HG03571 (cell line): ENCODE results near the gene UBIAD1.
"Not testable (repeated sequence)": the region's sequence is repeated elsewhere in the genome, so short reads cannot be mapped to it uniquely, and the experiment has no call there.

Experiments used
- ATAC-seq: cut with Tn5 transposase; IDR thresholded peaks from one replicate; pipeline ENCODE4 v1.9.1; 2021; ENCODE audit not compliant: unreplicated experiment

UBIAD1 gene, protein sequence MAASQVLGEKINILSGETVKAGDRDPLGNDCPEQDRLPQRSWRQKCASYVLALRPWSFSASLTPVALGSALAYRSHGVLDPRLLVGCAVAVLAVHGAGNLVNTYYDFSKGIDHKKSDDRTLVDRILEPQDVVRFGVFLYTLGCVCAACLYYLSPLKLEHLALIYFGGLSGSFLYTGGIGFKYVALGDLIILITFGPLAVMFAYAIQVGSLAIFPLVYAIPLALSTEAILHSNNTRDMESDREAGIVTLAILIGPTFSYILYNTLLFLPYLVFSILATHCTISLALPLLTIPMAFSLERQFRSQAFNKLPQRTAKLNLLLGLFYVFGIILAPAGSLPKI

GRCh38 chr1:11272832-11273594 is at the start of gene UBIAD1:
Gene UBIAD1, plus strand, starts transcription at chr1:11273198. Its CDS starts 334 bp downstream, at chr1:11273532.
- ATAC-seq = peak; percentile 80

DNA sequence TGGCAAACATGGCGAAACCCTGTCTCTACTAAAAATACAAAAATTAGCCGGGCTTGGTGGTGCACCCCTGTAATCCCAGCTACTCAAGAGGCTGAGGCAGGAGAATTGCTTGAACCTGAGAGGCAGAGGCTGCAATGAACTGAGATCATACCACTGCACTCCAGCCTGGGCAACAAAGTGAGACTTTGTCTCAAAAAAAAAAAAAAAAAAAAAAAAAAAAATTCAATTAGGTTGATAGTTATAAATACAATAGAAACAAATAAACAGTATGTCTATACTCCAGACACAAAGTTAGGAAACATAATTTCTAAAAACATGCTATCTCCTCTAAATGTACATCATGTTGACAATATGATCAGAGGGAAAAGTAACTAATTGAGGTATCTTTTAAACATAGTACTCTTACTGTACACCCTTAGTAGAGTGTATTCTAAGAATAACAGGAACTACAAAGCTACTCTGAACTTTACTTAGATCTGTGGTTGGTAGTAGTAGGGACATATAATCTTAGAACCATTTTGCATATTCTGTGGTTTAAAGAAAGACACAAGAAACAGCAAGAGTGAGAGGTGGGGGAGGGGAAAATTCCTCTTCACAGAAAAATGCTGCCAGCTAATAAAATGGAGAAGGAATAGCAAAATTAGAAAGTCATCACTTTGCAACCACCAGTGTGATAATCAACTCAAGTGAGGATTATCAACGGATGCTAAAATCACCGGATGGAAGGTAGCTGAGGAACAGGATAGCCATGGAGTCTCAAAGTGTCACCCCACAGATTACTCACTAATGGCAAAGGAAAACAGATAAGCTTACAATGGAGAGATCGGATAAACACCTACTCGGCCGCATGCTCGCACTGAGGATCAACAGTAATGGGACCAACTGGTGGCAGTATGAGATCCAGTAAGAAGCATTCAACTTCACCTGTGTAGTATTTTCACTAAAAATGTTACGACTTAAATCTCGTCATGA is 45.6 kb upstream of the UBIAD1 start:
- ATAC-seq = no peak

DNA sequence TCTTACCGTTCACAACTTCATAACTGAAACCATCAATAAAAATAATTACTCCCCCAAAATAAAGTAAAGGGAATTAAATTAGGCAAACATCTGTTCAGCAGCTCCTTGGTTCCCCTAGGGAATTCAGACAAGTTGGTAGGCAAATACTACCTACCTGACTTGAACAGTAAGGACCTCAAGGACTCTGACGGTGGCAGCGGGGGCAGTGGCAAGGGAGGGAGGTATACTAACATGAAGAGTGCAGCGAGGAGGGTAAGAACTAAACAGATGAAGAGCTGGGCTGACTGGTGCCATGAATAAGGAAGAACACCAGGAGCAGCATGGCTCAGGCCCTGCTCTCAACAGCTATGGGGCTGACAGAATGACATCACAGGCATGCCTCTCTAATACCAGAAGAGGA is 43.8 kb upstream of the UBIAD1 start:
- no peak for ATAC-seq

DNA sequence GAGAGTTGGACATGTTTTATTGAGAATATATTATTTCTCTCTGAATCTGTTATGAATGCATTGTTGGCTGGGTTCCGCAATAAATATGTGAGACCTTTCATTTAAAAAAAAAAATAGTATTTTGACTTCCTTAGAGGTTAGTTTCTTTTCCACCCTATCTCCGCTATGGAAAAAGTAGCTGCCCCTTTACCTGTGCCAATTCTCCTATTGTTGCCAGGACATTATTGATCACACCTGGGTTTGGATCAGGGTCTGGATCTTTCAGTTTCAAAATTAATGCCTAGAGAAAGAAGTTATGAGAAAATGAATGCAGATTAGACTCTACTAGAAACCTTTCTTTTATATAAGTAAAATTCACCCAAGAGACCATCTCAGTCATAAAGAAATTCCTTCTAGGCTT is 39.8 kb upstream of the UBIAD1 start:
- ATAC-seq = no peak

DNA sequence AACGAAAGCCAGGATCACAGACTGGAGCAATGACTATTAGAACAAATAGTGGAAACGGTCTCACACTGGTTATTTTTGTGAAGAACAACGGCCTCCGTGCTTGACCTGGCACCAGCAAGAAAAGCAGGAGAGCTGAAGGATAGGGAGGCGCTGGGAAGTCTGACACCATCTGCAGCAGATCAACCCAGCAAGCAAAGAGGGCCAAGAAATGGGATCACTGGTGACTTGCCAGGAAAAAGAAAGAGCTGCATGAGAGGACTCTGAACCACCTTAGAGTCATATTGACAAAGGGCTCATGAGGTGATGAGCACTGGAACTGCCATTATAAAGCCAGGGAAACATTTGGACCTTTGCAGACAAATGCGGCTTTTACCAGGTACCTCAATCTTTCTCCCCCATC is 35.6 kb upstream of the UBIAD1 start:
- no peak for ATAC-seq

DNA sequence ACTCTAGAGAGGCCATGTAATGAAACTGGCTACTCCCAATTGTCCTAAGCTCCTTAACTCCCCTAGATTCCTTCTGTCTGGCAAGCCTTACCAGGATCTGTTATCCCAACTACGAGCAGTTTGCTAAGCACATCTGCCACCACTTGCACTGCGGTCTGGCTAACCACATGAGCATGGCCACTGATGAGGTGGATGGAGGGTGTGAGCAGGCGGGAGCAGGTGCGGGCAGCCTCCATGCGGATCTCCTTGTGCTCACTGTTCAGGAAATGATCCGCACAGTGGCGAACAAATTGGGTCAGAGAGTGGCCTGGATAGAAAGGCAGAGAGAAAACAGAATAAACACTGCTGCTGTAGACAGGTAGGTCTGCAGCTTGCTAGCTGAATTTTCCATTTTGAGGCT is 34.7 kb upstream of the UBIAD1 start:
- no peak for ATAC-seq

DNA sequence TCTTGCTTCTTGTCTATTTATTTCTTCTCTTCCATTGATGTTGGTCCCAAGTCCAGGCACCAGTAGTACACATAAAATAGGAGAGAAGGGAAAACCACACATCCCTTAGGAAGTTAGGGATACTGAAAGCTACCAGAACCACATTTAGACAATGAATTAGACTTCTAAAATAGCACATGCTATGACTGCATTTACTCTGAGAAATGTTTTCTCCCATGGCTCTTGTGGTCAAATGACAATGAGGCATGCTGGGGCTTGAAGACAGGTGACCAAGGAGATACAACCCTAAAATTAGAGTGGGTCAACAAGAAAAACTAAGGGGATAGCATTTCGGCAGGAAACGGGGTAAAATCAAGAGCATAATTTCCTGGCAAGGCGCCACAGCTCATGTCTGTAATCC is 27.8 kb upstream of the UBIAD1 start:
- no peak for ATAC-seq

DNA sequence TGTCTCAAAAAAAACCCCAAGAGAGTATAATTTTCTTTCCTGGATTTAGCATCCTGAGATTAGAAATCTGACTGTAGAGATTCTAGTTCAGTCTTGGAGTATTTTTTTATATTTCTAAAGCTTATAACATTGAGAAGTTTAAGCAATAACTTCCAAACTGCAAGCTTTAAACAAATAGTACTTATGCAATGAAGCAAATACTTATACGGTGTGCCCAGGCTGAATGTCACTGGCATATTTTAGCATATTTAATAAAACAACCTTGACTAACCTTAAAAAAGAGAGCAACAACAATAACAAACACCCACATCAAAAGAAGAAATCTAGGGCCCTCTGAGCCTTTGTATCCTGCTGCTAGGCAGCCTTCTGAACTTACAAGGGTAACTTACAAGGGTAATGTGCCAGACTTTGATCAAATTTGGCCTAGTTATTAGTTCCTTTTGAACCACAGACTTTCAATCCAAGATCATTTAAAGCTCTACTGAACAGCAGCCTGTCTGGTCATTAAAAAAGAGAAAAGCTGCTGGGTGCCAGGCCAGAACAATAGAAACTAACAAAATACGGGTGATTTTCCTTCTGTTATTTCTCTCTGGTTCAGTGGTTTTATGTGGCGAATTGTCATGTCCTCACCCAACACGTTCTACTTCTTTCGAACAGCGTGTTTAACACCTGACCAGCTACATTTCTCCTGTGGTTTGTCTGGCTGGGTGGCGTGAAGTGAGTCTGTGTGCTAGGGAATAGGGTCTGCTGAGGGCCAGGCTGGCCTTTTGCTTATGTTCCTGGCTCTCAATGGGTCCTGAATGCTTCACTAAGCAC is 26.9 kb upstream of the UBIAD1 start:
- ATAC-seq = no peak

- no peak for ATAC-seq
Measured at GRCh38 chr1:11248169-11248568, 24.8 kb upstream of the UBIAD1 start.

GRCh38 chr1:11252538-11252937 is 20.5 kb upstream of the UBIAD1 start:
- ATAC-seq = no peak

DNA sequence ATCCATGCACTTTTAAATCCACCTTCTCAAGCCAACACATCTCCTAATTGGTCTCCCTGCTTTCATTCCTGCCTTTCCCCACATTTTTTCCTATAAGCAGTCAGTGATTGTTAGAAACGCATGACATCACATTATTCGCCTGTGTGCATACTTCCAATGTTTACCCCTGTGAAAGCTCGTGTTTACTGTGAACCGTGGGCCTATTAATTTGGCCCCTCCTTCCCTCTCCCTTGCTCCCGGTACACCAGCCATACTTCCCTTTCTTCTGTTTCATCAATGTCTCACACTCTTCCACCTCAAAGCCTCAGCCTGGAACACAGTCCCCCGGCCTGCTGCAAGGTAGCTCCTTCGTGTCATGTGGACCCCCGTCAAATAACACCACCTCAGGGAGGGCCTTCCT is 19.8 kb upstream of the UBIAD1 start:
- no peak for ATAC-seq

GRCh38 chr1:11256299-11256698 is 16.7 kb upstream of the UBIAD1 start:
- ATAC-seq = no peak

DNA sequence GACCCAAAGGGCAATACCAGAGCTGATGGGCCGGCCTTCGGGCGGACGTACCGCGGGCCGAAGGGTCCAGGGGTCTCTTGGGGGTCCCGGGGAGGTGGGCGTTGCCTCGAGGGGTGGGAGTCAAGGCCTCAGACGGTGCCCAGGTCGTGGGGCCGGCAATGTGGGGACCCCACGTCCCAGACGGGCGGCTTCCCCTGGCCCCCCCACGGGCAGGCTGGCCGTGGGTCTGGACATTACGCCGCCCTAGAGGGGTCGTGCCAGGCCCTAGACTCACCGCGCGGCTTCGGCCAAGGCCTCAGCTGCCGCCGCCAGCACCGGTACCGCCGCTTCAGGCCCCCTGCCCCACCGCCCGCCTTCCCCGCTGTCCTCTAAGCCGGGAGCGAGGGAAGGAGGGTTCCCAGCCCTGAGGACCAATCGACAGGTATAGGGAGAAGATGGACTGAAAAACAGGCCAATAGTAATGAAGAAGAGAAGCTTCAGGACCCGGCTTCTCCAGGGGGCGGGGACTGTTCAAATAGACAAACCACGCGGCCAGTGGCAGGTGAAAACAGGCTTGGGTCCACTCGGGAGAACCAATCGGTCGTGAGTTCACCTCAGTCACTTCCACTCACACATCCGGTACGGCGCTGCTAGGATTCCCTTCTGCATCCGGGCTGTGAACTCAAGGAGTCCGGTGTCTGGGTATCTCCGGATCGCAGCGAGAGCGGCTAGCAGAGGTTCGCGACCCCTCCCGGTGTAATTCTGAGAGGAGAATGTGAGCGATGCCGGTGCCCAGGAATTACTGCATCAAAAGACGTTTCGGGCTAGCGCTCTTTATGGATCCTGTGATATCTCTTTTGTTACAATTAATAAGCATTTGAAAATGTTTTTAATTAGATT is 10.6 kb upstream of the UBIAD1 start, which contains the start of gene MTOR:
MTOR (minus strand) TSS at position 381 of the 879 bp plus-strand sequence. CDS start 3,142 bp downstream, outside the sequence.
- ATAC-seq = peak; percentile 97

DNA sequence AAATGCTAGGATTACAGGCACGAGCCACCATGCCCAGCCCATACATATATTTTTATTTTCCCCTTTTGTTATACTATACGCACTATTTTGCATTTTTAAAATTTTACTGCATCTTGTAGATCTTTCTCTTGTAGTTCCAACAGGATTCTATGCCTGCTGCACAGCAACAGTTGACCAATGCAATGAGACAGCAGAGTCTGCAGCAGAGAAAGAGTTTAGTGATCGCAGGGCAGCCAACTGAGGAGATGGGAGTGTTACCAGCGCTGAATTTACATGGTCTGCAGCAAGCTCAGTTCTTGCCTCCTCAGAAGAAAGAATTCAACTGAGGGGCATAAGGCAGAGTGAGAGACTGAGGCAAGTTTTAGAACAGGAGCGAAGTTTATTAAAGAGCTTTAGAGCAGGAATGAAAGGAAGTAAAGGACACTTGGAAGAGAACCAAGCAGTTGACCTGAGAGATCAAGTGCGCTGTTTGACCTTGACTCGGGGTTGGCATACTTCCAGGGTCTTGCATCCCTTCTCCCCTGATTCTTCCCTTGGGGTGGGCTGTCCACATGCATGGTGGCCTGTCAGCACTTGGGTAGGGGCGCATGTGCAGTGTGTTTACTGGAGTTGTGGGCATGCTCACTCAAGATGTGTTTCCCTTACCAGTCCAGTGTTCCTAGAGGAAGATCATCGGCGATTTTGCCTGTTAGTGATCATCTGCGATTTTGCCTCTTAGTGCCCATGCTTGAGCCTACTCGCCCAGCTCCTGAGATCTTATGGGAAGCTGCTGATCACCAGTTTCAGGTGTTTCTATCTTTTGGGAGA is 6.5 kb upstream of the UBIAD1 start:
- no peak for ATAC-seq

DNA sequence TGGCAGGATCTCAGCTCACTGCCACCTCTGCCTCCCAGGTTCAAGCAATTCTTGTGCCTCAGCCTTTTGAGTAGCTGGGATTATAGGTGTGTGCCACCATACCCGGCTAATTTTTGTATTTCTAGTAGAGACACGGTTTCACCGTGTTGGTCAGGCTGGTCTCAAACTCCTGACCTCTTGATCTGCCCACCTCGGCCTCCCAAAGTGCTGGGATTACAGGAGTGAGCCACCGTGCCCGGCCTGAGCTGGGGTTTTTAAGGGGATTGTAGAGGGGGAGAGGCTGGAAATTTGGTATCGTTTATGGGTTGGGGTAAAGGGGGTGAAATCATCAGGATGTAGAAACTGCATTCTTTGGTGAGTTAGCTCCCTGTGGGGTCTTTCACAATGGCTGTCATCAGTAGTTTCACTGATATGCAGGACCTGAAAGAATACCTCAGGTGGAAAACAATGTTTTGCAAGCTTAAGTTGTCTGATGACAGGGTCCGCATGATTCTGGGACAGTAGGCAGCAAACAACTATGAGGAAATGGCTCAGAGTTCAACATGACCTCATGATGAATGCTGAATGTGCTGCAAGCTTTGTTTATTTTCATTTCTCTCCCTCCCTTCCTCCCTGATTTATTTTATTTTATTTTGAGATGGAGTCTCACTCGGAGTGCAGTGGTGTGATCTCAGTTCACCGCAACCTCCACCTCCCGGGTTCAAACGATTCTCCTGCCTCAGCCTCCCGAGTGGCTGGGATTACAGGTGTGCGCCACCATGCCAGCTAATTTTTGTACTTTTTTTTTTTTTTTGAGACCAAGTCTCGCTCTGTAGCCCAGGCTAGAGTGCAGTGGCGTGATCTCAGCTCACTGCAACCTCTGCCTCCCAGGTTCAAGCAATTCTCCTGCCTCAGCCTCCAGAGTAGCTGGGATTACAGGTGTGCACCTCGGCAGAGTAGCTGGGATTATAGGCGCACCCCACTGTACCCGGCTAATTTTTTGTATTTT is 5.4 kb upstream of the UBIAD1 start:
- ATAC-seq = not testable (repeated sequence)

GRCh38 chr1:11272544-11272831 is 510 bp upstream of the UBIAD1 start:
- ATAC-seq = peak; percentile 1

GRCh38 chr1:11273595-11274234 is 717 bp downstream of the UBIAD1 start:
- peak; percentile 36 for ATAC-seq
